Parathyroid adenoma (tissue), 2 donors: ENCODE measurements around the gene MPHOSPH9.

ENCODE experiments used
- H2AFZ ChIP-seq: fragments of 300-600 bp; sonication (generic); one replicate; pipeline ENCODE4 v1.7.0; 2017; ENCODE audit warnings: antibody characterized with exemption, mild to moderate bottlenecking
- H3K27ac ChIP-seq: fragments of 300-600 bp; sonication (generic); one replicate; pipeline ENCODE4 v1.7.0; 2017
- H3K27me3 ChIP-seq: fragments of 300-600 bp; sonication (generic); one replicate; pipeline ENCODE4 v1.7.0; 2017; ENCODE audit warnings: low read length; ENCODE audit not compliant: control insufficient read depth, insufficient read depth
- H3K36me3 ChIP-seq: fragments of 300-600 bp; sonication (generic); one replicate; pipeline ENCODE4 v1.7.0; 2017; ENCODE audit warnings: low read length; ENCODE audit not compliant: control insufficient read depth, insufficient read depth
- H3K4me1 ChIP-seq: fragments of 300-600 bp; sonication (generic); one replicate; pipeline ENCODE4 v1.7.0; 2017; ENCODE audit warnings: control low read depth
- H3K4me2 ChIP-seq: fragments of 300-600 bp; sonication (generic); one replicate; pipeline ENCODE4 v1.7.0; 2017; ENCODE audit warnings: low read length
- H3K4me3 ChIP-seq: fragments of 300-600 bp; sonication (generic); one replicate; pipeline ENCODE4 v1.7.0; 2017; ENCODE audit warnings: low read depth, low read length
- H3K79me2 ChIP-seq: fragments of 300-600 bp; sonication (generic); one replicate; pipeline ENCODE4 v1.7.0; 2017; ENCODE audit warnings: control low read depth
- H3K9ac ChIP-seq: fragments of 300-600 bp; sonication (generic); one replicate; pipeline ENCODE4 v1.7.0; 2017; ENCODE audit warnings: mild to moderate bottlenecking
- H3K9me3 ChIP-seq: fragments of 300-600 bp; sonication (generic); one replicate; pipeline ENCODE4 v1.7.0; 2017; ENCODE audit warnings: low read length; ENCODE audit not compliant: control insufficient read depth
- TF ChIP-seq, protein P1 (sequence below): fragments of 300-600 bp; sonication (generic); IDR thresholded peaks from one replicate; pipeline ENCODE4 v1.7.0; 2017; ENCODE audit warnings: antibody characterized with exemption, mild to moderate bottlenecking
- donor health status: primary hyperparathyroidism.

The MPHOSPH9 gene

DNA sequence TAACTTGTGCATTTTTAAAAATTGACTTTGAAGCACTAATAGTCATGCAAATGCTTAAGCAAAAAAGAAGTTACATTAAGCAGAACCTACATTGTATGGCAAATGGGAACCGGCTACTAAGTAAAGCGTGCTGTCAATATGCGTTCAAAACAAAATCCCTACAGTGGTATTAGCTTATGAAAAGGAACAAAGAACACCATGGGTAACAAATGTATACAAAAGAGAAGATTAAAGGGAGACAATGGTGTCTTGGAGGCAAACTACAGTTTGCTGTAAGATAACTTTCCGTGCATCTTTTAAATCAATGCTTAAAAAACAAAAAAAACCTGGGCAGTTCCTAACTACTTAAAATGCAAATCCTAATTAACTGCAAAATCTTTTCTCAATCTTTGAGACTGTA is 28.3 kb upstream of the MPHOSPH9 start:
- Histone ChIP-seq H3K4me3 (no peak overlapping the region), H3K4me1 (no peaks in the 10 kb centered on the region), H3K9me3 (no peaks in the 10 kb centered on the region), H3K27ac (no peak overlapping the region), H3K9ac (no peak overlapping the region), H3K79me2 (peaks cover 4% of the 10 kb centered on the region), H3K4me2 (no peak overlapping the region), H3K36me3 (no peaks in the 10 kb centered on the region), H2AFZ (no peak overlapping the region), H3K27me3 (no peaks in the 10 kb centered on the region)
- TF ChIP-seq, protein P1, sequence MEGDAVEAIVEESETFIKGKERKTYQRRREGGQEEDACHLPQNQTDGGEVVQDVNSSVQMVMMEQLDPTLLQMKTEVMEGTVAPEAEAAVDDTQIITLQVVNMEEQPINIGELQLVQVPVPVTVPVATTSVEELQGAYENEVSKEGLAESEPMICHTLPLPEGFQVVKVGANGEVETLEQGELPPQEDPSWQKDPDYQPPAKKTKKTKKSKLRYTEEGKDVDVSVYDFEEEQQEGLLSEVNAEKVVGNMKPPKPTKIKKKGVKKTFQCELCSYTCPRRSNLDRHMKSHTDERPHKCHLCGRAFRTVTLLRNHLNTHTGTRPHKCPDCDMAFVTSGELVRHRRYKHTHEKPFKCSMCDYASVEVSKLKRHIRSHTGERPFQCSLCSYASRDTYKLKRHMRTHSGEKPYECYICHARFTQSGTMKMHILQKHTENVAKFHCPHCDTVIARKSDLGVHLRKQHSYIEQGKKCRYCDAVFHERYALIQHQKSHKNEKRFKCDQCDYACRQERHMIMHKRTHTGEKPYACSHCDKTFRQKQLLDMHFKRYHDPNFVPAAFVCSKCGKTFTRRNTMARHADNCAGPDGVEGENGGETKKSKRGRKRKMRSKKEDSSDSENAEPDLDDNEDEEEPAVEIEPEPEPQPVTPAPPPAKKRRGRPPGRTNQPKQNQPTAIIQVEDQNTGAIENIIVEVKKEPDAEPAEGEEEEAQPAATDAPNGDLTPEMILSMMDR, result no peak

DNA sequence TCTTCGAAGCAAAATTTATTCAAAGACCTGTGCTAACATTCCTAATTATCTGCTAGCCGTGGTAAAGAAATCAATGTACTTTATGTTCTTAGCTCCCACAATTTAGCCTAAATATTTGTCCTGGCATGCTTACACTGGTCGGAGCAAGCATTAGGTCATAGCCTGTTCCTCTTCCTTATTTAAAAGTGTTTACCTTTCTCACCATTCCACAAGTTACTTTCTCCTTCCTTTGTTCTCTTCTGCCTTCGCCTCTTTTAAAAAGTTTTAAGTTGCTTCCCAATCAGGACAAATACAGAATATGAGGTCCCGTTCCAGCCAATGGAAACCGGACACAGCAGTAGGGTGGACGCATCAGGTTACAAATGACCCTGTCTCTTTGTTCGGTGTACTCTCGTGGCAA is 27.1 kb upstream of the MPHOSPH9 start:
- Histone ChIP-seq H3K4me1 (no peaks in the 10 kb centered on the region), H2AFZ (no peak overlapping the region), H3K9me3 (no peaks in the 10 kb centered on the region), H3K9ac (no peak overlapping the region), H3K4me2 (no peak overlapping the region), H3K27me3 (no peaks in the 10 kb centered on the region), H3K36me3 (no peaks in the 10 kb centered on the region), H3K4me3 (no peak overlapping the region), H3K79me2 (peaks cover 4% of the 10 kb centered on the region), H3K27ac (no peak overlapping the region)
- TF ChIP-seq, protein P1, result no peak

DNA sequence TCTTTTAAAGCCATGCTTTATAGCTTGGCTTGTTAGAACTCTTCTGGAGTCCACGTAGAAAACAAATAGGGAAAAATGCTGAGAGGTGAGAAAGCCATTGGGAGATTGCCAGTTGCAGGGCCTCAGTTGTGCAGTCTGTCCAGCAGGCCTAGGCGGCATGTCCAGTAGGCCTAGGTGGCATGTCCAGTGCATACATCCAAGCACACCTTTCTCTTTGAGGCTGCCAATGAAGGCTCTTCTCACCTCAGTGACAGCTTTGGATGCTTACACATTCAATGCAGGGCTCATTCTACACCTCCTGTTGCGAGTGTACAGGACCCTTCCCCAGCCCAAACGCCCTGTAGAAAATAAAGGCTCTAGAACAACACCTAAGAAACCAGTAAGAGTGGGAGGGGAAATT is 25.7 kb upstream of the MPHOSPH9 start:
- TF ChIP-seq, protein P1, result no peak
- no peaks in the 10 kb centered on the region for H3K4me1 ChIP-seq
- no peak overlapping the region for H3K4me2 ChIP-seq
- H2AFZ ChIP-seq, result no peak overlapping the region
- H3K27ac ChIP-seq, result no peak overlapping the region
- no peaks in the 10 kb centered on the region for H3K36me3 ChIP-seq
- H3K27me3 ChIP-seq, result no peaks in the 10 kb centered on the region
- H3K9me3 ChIP-seq, result no peaks in the 10 kb centered on the region
- H3K79me2 ChIP-seq, result peaks cover 6% of the 10 kb centered on the region
- no peak overlapping the region for H3K4me3 ChIP-seq
- no peak overlapping the region for H3K9ac ChIP-seq

DNA sequence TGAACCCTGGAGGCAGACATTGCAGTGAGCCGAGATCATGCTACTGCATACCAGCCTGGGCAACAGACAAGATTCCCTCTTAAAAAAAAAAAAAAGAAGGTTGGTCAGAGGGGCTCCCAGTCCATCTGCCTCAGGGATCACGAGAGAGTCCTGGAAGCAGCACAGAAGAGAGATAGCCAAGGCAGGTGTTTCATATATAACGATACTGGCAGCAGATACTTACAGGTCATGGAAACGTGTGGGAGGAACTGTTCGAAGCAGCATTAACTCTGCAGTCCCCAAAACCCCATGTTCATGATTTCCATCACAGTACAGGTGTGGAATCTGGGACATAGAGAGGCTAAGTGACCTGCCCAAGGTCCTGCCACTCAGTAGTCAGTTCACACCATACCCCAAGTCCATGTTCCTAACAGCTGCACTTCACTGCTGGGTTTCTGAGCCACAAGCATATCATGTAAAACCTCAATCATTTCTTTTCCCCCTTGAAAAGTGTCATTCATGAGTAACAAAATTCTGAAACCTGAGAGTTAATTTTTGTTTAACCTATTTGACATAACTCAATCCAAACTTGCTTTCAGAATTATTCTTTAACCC is 22.0 kb upstream of the MPHOSPH9 start:
- Histone ChIP-seq H3K4me3 (no peak overlapping the region), H3K36me3 (no peaks in the 10 kb centered on the region), H3K4me2 (no peak overlapping the region), H3K27ac (no peak overlapping the region), H3K79me2 (peaks cover 19% of the 10 kb centered on the region), H2AFZ (no peak overlapping the region), H3K27me3 (no peaks in the 10 kb centered on the region), H3K4me1 (peaks cover 3% of the 10 kb centered on the region), H3K9me3 (no peaks in the 10 kb centered on the region), H3K9ac (no peak overlapping the region)
- TF ChIP-seq, protein P1, result no peak
